ENCODE data around the gene TPGS1. TPM values are rescaled to one million over a fixed set of nuclear protein-coding genes. Genes with fewer than 3 reads are reported as not detected.
A peak's percentile ranks its signal among the peaks of the same experiment; 100 is the strongest.

TPGS1 gene
- total and polyA plus RNA-seq, 10 donors = 9.8 to 24.4 (median 19.5) TPM

DNA sequence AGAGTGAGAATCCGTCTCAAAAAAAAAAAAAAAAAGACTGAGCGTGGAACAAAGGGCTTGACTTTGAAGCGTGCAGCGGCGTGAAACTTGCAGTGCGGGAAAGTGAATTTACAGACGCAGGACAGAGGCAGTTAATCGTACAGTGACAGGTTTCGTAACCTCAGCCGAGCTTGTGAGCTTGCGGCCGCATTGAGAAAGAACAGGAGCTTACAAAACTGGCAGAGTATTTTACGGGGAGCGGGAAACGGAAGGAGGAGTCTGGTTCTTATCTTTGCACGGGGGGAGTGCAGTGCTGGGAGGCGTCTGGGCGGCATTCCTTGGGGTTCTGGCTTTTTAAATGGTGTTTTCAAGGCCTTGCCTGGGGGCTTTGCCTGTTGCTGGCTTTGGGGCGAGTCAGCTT lies 59.1 kb downstream of the TPGS1 start:
- peaks cover 0 to 11% (median 7%) of the 10 kb centered on the region in 6 donors for H3K4me1 ChIP-seq
- H3K27ac ChIP-seq = peak overlapping the region in 7 of 8 donors; percentile 63 to 94 (median 79)
- no peak for DNase-seq
- H3K27me3 ChIP-seq (replicated peaks in 1 of 7) = no peaks in the 10 kb centered on the region
- H3K36me3 ChIP-seq = no peaks in the 10 kb centered on the region
- TF ChIP-seq POLR2A (IDR thresholded peaks at IDR 0.05) (no peak), POLR2AphosphoS5 (IDR thresholded peaks at IDR 0.05) (peak in 1 of 3 donors; percentile 71)
- TF ChIP-seq, protein P1, sequence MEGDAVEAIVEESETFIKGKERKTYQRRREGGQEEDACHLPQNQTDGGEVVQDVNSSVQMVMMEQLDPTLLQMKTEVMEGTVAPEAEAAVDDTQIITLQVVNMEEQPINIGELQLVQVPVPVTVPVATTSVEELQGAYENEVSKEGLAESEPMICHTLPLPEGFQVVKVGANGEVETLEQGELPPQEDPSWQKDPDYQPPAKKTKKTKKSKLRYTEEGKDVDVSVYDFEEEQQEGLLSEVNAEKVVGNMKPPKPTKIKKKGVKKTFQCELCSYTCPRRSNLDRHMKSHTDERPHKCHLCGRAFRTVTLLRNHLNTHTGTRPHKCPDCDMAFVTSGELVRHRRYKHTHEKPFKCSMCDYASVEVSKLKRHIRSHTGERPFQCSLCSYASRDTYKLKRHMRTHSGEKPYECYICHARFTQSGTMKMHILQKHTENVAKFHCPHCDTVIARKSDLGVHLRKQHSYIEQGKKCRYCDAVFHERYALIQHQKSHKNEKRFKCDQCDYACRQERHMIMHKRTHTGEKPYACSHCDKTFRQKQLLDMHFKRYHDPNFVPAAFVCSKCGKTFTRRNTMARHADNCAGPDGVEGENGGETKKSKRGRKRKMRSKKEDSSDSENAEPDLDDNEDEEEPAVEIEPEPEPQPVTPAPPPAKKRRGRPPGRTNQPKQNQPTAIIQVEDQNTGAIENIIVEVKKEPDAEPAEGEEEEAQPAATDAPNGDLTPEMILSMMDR (IDR thresholded peaks at IDR 0.05 in 8 of 11, conservative IDR thresholded peaks at IDR 0.05 in 3 of 11) = no peak
- H3K4me3 ChIP-seq = peak overlapping the region in 2 of 8 donors; percentile 10 to 54
- WGBS, 5 donors = 53 to 80% (median 61%) methylated on average over 18 to 19 of the region's 19 CpGs
- no peaks in the 10 kb centered on the region for H3K9me3 ChIP-seq
- intact Hi-C loops (cut with DNase I; ENCODE audit: low total_unique reads) = no loop called here

- Histone ChIP-seq H3K36me3 (no peaks in the 10 kb centered on the region), H3K27ac (peak overlapping the region in 7 of 8 donors; percentile 63 to 94 (median 79)), H3K9me3 (no peaks in the 10 kb centered on the region), H3K4me3 (peak overlapping the region in 2 of 8 donors; percentile 10 to 54), H3K27me3 (replicated peaks in 1 of 7) (no peaks in the 10 kb centered on the region), H3K4me1 (peaks cover 0 to 15% (median 9%) of the 10 kb centered on the region in 6 donors)
- 62 to 83% (median 69%) methylated on average over 16 of the region's 16 CpGs for WGBS, 5 donors
- DNase-seq = no peak
- no peak for TF ChIP-seq POLR2AphosphoS5 (IDR thresholded peaks at IDR 0.05)
- no peak for TF ChIP-seq POLR2A (IDR thresholded peaks at IDR 0.05)
- TF ChIP-seq, protein P1 (IDR thresholded peaks at IDR 0.05 in 8 of 11, conservative IDR thresholded peaks at IDR 0.05 in 3 of 11) = no peak
- intact Hi-C loops (cut with DNase I; ENCODE audit: low total_unique reads) = no loop called here
These were observed 59.5 kb downstream of the TPGS1 start for GRCh38 chr19:566844-567243.

DNA sequence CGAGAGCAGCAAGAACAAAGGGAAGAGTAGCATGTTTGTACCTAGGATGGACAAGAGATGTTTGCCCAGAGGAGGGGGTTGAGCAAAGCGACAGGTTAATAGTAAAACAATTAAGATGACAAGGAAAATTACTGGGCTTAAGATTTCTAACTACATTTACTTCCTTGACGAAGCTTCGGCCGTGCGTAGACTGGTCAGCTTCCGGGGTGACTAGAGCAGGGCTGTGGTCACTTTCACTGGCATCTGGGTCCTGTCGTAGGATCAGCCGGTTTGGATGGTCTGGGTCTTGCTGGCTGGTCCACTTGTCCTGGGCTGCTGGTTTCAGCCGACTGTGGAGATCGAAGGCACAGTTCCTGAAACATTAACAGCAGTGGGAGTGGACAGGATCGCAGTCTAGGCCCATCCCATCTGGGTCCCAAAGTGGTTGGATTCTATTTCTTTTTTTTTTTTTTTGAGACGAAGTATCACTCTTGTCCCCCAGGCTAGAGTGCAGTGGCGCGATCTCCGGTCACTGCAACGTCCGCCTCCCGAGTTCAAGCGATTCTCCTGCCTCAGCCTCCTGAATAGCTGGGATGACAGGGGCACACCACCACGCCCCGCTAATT lies 60.1 kb downstream of the TPGS1 start:
- DNase-seq = no peak
- H3K36me3 ChIP-seq = no peaks in the 10 kb centered on the region
- H3K4me3 ChIP-seq = peak overlapping the region in 1 of 8 donors; percentile 54
- 82 to 93% (median 89%) methylated on average over 5 to 22 of the region's 22 CpGs for WGBS, 5 donors
- no peaks in the 10 kb centered on the region for H3K9me3 ChIP-seq
- H3K4me1 ChIP-seq = peaks cover 0 to 18% (median 9%) of the 10 kb centered on the region in 6 donors
- TF ChIP-seq POLR2AphosphoS5 (IDR thresholded peaks at IDR 0.05) (no peak), POLR2A (IDR thresholded peaks at IDR 0.05) (no peak)
- TF ChIP-seq, protein P1 (IDR thresholded peaks at IDR 0.05 in 8 of 11, conservative IDR thresholded peaks at IDR 0.05 in 3 of 11) = no peak
- intact Hi-C loops (cut with DNase I; ENCODE audit: low total_unique reads) = no loop called here
- peak overlapping the region in 7 of 8 donors; percentile 63 to 94 (median 79) for H3K27ac ChIP-seq
- H3K27me3 ChIP-seq (replicated peaks in 1 of 7) = no peaks in the 10 kb centered on the region

Other genes starting within 250 kb of the TPGS1 start
- gene PLPP2, start 216.1 kb upstream of the TPGS1 start, total RNA-seq = 10 to 100 TPM in 1 of 7 donors, 1 to 10 TPM in 6; 1.8 to 27.7 (median 4.7) TPM
- gene PLPP2, start 216.1 kb upstream of the TPGS1 start, polyA plus RNA-seq = 1 to 10 TPM; 1.2 to 6.2 (median 2.3) TPM
- 10 to 100 TPM; 26.8 to 66.5 (median 30.1) TPM for gene MIER2, start 162.7 kb upstream of the TPGS1 start, total RNA-seq
- 10 to 100 TPM; 19.2 to 47.2 (median 31.3) TPM for gene MIER2, start 162.7 kb upstream of the TPGS1 start, polyA plus RNA-seq
- gene C2CD4C, start 98.3 kb upstream of the TPGS1 start, total RNA-seq = 1 to 10 TPM in 2 of 7 donors, under 1 TPM in 4, not detected in 1; 0.23 to 2.1 (median 0.85) TPM
- gene C2CD4C, start 98.3 kb upstream of the TPGS1 start, polyA plus RNA-seq = under 1 TPM; 0.26 to 0.91 (median 0.67) TPM
- 10 to 100 TPM; 25.5 to 90.1 (median 43.2) TPM for gene SHC2, start 46.5 kb upstream of the TPGS1 start, total RNA-seq
- gene SHC2, start 46.5 kb upstream of the TPGS1 start, polyA plus RNA-seq = 100 to 1,000 TPM in 1 of 3 donors, 10 to 100 TPM in 2; 19.6 to 123 (median 78.5) TPM
- 10 to 100 TPM in 3 of 7 donors, 1 to 10 TPM in 4; 5.1 to 33.6 (median 5.9) TPM for gene MADCAM1, start 11.0 kb upstream of the TPGS1 start, total RNA-seq
- gene MADCAM1, start 11.0 kb upstream of the TPGS1 start, polyA plus RNA-seq = 10 to 100 TPM in 1 of 3 donors, 1 to 10 TPM in 2; 3.0 to 23.9 (median 3.4) TPM
- gene CDC34, start 24.3 kb downstream of the TPGS1 start, total RNA-seq = 10 to 100 TPM; 36.5 to 52.4 (median 48.3) TPM
- 10 to 100 TPM; 35.9 to 83.9 (median 68.7) TPM for gene CDC34, start 24.3 kb downstream of the TPGS1 start, polyA plus RNA-seq
- 10 to 100 TPM in 4 of 7 donors, 1 to 10 TPM in 3; 3.9 to 19.5 (median 13.5) TPM for gene GZMM, start 36.6 kb downstream of the TPGS1 start, total RNA-seq
- gene GZMM, start 36.6 kb downstream of the TPGS1 start, polyA plus RNA-seq = 10 to 100 TPM in 2 of 3 donors, 1 to 10 TPM in 1; 9.4 to 19.1 (median 16.3) TPM
- gene BSG, start 65.1 kb downstream of the TPGS1 start, total RNA-seq = 100 to 1,000 TPM; 180 to 307 (median 274) TPM
- 100 to 1,000 TPM in 2 of 3 donors, 10 to 100 TPM in 1; 95.3 to 141 (median 139) TPM for gene BSG, start 65.1 kb downstream of the TPGS1 start, polyA plus RNA-seq
- 1 to 10 TPM in 1 of 7 donors, under 1 TPM in 4, not detected in 2; 0.19 to 1.1 (median 0.54) TPM for gene HCN2, start 82.4 kb downstream of the TPGS1 start, total RNA-seq
- gene HCN2, start 82.4 kb downstream of the TPGS1 start, polyA plus RNA-seq = under 1 TPM; 0.09 to 0.19 (median 0.11) TPM
- 10 to 100 TPM; 28.6 to 55.6 (median 49.7) TPM for gene POLRMT, start 126.0 kb downstream of the TPGS1 start, total RNA-seq
- gene POLRMT, start 126.0 kb downstream of the TPGS1 start, polyA plus RNA-seq = 100 to 1,000 TPM in 2 of 3 donors, 10 to 100 TPM in 1; 67.8 to 105 (median 102) TPM
- gene FGF22, start 132.4 kb downstream of the TPGS1 start, total RNA-seq = under 1 TPM in 2 of 7 donors, not detected in 5; 0.27 to 0.61 TPM
- under 1 TPM in 2 of 3 donors, not detected in 1; 0.10 to 0.20 TPM for gene FGF22, start 132.4 kb downstream of the TPGS1 start, polyA plus RNA-seq
- 10 to 100 TPM; 49.2 to 95.1 (median 57.7) TPM for gene RNF126, start 155.7 kb downstream of the TPGS1 start, total RNA-seq
- 10 to 100 TPM; 38.1 to 55.3 (median 45.0) TPM for gene RNF126, start 155.7 kb downstream of the TPGS1 start, polyA plus RNA-seq
- gene FSTL3, start 168.9 kb downstream of the TPGS1 start, total RNA-seq = 10 to 100 TPM; 11.5 to 43.4 (median 16.6) TPM
- 10 to 100 TPM in 2 of 3 donors, 1 to 10 TPM in 1; 5.6 to 31.2 (median 10.9) TPM for gene FSTL3, start 168.9 kb downstream of the TPGS1 start, polyA plus RNA-seq
- gene PRSS57, start 188.0 kb downstream of the TPGS1 start, total RNA-seq = 1 to 10 TPM in 2 of 7 donors, under 1 TPM in 3, not detected in 2; 0.46 to 2.5 (median 0.60) TPM
- gene PRSS57, start 188.0 kb downstream of the TPGS1 start, polyA plus RNA-seq = under 1 TPM; 0.24 to 0.70 (median 0.27) TPM
- gene PALM, start 201.4 kb downstream of the TPGS1 start, total RNA-seq = 10 to 100 TPM; 19.9 to 80.1 (median 30.0) TPM
- 10 to 100 TPM in 1 of 3 donors, 1 to 10 TPM in 2; 6.0 to 24.1 (median 7.0) TPM for gene PALM, start 201.4 kb downstream of the TPGS1 start, polyA plus RNA-seq
- gene MISP, start 243.6 kb downstream of the TPGS1 start, total RNA-seq = not detected
- under 1 TPM in 1 of 3 donors, not detected in 2; 0.13 TPM for gene MISP, start 243.6 kb downstream of the TPGS1 start, polyA plus RNA-seq